Ureter (tissue), 1 donor: ENCODE data around the gene TCF25. TPM values are rescaled to one million over a fixed set of nuclear protein-coding genes. Genes with fewer than 3 reads are reported as not detected.
A peak's percentile ranks its signal among the peaks of the same experiment; 100 is the strongest.

Experiments used
- DNase-seq: peaks from one replicate; pipeline ENCODE4 v3.0.0-alpha.2; 2020; ENCODE audit warnings: low spot score
- total RNA-seq: library from RNA; stranded (reverse); gene quantifications from one replicate; pipeline ENCODE4 v1.2.4, GENCODE V29; 2023
- donor health status: DM: yes; HTN: yes; CAD: no.

The TCF25 gene
- total RNA-seq, 1 donor from 2014 or later: 224 TPM

DNA sequence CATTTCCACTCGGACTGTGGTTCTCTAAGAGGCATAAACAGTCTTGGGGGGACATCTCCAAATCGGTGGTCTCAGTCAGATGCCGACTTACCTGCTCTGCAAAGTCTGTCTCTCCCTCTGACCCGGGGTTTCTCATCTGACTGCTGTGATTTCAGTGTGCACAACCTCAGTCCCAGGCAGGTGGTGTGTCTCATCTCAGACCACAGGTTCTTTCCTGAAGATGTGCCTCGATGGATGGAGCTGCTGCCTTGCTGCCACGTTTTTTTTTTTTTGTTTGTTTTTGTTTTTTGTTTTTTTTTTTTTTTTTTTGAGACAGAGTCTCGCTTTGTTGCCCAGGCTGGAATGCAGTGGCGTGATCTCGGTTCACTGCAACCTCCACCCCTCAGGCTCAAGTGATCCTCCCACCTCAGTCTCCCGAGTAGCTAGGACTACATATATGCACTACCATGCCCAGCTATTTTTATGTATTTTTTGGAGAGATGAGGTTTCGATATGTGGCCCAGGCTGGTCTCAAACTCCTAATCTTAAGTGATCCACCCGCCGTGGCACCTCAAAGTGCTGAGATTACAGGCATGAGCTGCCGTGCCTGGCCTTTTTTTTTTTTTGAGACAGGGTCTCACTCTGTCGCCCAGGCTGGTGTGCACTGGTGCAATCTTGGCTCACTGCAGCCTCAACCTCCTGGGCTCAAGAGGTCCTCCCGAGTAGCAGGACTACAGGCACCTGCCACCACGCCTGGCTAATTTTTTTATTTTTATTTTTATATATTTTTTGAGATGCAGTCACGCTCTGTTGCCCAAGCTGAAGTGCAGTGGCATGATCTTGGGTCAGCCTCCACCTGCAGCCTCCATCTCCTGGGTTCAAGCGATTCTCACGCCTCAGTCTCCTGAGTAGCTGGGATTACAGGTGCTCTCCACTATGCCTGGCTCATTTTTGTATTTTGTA is 29.7 kb upstream of the TCF25 start:
- no peak for DNase-seq

DNA sequence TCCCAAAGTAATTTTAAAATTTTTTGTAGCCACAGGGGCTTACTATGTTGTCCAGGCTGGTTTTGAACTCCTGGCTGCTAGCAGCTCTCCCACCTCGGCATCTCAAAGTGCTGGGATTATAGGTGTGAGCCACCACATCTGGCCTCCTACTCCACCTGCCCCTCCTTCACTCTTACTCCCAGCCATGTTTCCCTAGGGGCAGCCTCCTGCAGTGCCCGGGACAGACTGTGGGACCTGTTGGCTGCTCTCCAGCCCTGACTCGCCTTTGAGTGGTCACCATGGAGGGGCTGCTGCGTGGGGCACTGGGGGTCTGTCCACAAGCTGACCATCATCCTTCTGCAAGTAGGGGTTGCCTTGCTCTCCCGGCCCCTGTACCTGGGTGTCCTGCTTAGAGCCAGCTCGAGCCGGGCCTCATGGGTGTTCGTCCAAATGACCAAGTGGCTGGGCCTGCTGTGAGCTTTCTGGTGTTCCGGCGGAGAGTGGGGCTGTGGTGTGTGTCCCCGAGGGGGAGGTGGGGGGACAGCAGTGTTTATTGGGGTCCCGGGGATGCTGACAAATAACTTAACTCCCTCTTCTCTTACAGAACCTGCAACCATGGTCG is 28.6 kb upstream of the TCF25 start:
- no peak for DNase-seq

DNA sequence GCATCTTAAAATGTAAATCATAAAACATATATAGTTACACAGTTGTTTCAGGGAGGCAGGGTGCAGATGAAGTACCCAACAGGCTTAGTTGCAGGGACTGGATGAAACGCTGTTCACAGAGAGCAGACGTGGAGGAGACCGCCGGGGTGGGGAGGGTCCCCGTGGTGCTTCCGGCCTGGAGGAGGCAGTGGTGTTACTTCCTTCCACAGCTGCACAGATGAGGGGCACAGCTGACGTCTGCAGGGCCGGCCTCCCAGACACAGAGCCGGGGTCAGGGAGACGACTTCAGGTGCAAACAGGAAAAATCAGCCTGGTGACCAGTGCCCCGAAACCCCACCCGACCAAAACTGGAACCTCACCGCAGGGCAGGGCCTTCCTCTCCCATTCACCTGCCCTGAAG is 28.0 kb upstream of the TCF25 start:
- no peak for DNase-seq

DNA sequence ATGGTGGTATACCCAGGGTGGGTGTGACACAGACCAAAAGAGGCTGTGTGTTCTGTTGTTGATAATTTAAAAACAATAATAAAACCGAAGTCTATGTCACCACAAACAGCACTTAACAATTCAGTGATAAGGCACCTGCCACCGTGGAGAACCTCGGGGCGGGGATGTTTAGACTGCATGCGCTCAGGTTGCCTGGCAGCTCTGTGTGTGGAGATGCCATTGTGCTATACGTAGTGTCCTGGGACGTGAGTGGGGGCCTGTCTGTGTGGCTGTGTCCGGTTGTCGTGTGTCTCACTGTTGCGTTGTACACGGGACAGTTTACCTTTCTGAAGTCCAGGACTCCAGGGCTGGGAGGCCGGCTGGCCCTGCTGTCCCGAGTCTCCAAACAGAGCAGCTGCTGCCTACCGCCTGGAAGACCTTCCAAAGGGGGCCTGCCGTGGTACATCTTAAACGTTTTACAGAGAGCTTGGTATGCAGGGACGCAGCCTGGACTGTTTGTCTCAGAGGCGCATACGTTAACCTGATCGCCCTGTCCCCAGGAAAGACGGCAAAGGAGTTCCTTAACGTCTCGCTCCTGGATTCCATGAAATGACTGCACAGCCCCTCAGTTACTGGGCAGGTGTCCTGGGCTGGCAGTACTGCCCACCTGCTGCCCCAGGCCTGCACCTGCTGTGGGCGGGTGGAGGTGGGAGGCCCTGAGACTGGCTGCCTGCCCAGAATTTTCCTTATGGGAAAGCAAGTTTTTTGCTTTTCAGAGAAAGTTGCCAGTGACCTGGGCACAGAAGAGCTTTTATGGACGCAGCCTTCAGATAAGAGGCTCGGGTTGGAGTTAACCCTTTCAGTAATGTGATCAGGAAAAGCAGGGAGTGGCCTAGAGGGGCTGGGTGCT is 26.1 kb upstream of the TCF25 start:
- DNase-seq: no peak

DNA sequence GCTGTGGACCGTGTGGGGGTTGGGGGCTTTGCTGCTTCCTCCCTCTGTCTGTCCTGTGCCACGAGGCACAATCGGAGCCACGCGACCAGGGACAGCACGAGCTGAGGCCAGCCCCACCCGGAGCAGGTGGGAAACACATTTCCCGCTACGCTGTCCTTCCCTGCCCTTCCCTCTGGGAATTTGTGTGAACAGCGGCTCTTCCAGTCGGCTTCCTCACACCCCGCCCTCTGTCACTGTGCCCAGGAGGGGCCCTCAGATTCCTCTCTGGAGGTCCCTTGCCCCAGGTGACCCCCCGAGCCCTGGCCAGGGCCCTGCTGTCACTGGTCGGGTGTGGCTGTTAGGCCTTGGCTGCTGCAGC is 25.5 kb upstream of the TCF25 start:
- DNase-seq: no peak

DNA sequence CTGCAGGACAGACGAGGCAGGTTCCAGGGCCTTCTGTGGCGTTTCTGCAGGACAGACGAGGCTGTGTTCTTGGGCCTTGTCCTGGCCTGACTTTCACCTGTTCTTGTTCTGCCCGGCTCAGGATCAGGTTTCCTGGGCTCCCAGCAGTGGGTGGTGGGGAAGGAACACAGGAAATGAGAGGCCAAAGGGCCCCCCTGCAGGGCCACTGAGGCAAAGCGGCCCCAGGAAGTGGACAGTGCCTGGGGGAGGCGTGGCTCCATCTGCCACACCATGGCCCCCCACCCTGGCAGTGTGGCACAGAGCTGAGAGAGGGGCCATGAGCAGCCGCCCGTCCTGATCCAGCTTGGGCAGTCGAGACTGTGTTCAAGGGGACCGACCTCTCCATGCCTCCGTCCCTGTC is 24.4 kb upstream of the TCF25 start:
- no peak for DNase-seq

DNA sequence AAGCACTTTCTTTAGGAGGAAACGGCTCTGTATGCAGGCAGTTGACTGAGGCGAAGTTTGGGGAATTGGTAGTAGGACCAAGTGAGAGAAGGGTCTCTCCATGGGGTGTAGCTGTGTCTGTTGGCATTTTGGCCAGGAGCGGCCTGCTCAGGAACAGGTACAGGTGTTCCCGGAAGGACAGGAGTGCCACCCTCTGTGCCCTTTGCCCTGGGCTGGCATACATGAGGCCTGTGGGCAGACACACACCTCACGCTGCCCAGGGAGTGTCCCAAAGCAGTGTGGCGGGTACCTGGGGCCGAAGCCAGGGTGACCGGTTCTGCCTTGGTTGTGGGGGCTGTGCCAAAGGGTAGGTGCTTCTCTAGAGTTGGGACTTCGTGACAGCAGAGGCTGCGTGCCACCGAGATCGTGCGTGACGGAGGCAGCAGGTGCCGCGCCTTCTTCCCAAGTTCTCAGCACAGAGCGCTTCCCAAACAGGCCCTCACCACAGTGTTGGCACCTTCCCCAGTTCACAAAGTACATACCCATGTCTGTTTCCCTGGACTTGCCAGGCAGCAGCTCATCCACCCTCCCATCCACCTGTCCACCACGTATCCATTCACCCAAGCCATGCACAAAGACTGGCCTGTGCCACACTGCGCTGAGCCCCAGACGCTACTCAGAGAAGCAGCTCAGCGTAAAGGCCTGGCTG is 19.9 kb upstream of the TCF25 start:
- no peak for DNase-seq

DNA sequence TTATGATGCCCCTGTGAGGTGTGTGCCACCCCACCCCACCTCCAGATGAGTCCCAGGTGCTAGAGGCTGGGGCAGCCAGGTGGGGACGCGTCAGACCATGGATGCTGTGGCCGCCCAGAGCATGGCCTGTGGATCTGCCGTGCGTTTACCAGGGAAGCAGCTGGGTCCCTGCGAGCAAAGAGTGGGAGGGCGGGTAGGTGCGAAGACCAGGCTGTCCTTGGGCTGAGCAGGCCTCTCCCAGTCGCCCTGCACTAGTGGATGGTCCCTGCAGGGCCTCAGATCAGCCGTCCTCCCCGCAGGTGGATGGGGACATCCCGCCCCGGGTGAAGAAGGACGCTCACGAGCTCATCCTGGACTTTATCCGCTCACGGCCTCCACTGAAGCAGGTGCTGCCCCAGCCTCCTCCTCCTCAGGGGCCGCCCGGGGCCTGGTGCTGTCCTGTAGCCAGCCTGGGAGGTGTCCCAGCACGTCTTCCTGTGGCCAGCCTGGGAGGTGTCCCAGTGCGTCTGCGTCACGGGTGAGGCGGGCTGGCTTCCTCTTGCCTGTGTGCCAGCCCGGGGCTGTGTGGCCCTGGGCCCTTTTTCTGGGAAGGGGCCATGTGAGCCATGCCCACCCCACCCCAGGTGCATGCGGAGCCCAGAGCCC is 18.0 kb upstream of the TCF25 start:
- no peak for DNase-seq

DNA sequence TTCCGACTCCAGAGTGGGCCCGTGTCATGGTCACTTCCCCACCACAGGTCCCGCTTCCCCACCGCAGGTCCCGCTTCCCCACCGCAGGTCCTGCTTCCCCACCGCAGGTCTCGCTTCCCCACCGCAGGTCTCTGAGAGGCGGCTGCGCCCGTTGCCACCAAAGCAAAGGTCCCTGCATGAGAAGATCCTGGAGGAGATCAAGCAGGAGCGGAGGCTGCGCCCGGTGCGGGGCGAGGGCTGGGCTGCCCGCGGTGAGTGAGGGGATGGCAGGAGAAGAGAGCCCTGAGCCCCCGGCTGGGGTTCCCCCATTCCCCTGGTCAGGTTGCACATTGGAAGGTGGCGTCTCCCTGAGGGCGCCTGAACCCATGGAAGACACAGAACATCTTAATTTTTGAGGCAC is 17.4 kb upstream of the TCF25 start:
- DNase-seq: no peak

DNA sequence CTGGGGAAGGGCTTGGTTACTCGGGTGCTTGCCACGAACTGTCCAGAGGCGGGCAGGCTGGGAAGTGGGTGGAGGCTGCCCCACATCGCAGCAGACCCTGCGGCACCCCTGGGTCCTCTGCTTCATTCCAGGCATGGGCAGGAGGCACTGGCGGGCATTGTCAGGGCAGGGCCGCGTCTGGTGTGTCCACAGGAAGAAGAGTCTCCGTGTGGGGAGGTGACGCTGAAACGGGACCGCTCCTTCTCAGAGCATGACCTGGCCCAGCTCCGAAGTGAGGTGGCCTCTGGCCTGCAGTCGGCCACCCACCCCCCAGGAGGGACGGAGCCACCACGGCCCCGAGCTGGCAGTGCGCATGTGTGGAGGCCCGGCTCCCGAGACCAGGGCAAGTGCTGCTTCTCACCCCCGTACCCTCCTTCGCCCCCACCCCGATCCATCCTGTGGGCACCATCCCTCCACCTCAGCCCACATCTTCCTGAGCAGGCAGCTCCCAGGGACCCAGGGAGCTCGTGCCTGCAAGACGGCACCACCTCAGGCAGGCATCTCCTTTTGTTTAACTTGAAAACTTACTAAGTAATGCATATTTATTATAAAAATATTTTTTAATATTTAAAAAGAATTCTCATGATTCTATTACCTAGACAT is 14.3 kb upstream of the TCF25 start:
- DNase-seq: no peak

DNA sequence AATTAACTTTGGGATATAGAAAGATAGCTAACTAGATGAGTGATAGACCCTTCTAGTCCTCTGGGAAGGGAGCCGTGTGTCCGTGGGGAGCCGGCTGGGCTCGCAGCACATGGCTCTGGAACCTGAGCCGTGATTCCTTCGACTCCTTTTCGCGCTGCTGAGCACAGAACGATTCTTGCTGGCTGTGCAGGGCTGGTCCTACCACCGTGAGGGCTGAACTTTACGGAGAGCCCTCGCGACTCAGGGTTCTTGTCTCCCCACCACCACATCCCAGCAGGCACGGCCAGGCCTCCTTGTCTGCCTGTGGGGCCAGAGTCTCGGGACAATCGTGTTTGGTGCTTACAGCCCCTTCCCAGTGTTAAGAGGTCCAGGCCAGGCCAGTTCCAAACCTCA is 13.8 kb upstream of the TCF25 start:
- DNase-seq: no peak

DNA sequence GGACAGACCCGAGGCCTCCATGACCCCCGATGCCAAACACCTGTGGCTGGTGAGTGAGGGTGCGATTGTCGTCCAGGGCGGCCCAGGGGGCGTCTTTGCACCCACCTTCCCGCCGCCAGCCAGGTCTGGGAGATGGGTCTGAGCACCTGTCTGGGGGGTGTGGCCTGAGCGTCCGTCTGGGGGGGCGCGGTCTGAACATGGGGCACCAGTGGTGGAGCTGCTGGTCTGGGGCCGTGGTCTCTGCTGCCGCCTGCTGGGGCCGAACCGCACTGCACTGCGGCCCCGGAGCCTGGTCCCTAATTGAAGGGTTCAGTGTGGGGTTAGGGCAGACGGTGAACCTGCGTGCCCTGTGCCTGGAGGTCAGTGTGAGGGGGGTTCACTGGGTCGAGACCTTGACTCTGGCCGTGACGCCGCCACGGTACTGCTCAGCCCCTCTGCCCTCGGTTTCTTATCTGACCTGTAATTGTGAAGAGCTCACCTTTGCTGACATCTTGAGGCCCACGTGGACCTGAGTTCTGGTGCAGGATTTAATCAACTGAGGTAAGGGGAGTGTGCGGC is 12.6 kb upstream of the TCF25 start:
- peak; percentile 68 for DNase-seq

DNA sequence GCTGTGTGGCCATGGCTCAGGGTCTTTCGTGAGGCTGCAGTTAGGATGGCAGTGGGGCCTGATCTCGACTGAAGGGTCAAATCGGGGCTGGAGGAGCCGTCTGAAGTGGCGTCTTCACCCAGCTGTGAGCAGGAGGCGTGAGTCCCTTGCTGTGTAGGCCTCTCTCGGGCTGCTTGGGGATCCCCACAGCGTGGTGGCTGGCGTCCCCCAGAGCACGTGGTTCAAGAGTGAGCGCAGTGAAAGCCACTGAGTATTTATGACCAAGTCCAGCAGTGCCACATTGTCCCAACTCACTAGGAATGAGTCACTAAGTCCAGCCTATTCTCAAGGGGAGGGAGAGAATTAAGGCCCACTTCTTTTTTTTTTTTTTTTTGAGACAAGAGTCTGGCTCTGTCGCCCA is 11.7 kb upstream of the TCF25 start:
- DNase-seq: no peak

DNA sequence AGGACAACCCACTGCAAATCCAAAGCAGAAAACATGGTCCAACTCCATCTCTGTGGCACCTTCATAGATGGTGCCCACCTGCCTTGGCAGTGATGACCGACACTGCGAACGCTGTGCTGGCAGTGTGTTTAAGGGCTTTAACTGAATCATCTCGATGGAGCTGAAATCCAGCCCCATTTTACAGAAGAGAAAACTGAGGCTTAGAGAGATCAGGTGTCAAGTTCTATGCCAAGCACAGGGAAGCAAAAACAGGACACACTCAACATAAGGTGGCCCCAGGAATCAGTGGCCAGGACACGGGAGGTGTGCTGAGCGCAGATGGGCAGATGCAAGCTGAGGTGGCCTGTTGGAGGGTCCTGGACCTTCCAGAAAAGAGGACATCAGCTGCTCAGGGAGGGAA is 10.7 kb upstream of the TCF25 start:
- no peak for DNase-seq

DNA sequence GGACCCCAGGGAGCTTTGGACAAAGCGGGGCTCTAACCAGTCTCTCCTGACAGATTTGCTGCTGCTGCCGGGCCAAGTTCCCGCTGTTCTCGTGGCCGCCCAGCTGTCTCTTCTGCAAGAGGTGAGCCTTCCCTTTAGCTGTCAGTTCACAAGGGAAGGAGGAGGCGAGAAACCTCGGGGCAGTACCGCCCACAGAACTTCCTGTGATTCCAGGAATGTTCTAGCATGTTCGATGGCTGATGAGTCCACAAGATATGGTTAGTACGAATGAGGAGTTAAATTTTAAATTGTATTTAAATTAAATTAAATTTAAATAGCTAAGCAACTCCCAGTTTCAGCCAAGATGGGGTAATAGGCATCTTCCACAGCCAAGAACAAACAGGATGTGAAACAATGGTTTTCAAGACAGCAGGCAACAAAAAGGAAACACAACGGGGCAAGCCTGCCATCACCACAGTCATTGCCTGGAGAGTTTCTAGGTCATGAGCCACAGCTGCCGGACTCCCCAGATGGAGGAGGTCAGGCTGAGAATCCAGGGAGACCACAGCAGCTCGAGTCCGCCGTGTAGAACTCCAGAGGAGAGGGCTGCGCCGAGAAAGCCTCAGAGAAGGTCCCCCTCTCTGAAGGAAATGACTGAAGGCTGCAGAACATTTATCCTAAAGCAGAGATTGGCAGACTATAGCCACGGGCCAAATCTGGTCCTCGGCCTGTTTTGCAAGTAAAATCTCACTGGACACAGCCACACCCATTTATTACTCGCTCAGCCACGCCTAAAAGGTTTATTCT is 9.5 kb upstream of the TCF25 start:
- no peak for DNase-seq

DNA sequence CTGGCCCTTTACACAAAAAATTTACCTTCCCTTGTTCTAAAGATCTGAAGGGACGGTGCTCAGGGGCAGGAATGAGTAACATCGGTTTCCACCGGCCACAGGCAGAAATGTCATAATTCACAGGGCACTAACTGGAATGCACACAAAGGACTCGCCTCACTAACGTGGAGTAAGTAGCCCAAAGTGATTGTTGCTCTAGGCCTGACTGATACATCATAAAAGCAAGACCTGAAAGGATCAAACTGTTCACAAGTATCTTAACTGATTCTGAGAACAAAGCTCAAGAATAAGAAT is 8.9 kb upstream of the TCF25 start:
- no peak for DNase-seq

DNA sequence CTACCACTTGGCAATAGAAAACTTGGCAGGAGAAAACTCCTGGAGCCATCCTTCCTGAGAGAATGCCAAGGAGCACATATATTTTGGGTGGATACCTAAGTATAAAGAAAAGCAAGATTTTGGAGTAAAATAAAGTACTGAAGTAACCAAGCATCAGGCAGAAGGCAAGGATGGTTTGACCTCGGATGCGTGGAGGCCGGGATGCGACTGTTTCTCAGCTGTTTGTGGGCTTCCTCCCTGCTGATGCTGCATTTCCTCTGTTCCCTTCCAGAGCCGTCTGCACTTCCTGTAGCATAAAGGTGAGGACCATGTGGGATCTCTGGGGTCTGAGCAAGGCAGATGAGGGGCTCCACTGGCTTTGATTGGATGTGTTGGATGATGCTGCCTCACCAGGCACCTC is 5.5 kb upstream of the TCF25 start:
- DNase-seq: no peak

DNA sequence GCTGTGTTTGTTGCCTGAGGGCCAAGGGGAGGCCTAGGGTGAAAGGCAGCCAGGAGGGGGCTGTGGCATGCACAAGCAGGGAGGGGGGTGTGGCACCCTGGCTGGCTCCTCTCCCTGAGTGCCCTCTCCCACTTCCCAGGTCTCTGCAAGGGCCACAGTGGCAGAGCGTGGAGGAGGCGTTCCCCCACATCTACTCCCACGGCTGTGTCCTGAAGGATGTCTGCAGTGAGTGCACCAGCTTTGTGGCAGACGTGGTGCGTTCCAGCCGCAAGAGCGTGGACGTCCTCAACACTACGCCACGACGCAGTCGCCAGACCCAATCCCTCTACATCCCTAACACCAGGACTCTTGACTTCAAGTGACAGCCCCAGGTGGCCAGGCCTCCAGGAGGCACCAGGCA is 3.5 kb upstream of the TCF25 start:
- DNase-seq: no peak

DNA sequence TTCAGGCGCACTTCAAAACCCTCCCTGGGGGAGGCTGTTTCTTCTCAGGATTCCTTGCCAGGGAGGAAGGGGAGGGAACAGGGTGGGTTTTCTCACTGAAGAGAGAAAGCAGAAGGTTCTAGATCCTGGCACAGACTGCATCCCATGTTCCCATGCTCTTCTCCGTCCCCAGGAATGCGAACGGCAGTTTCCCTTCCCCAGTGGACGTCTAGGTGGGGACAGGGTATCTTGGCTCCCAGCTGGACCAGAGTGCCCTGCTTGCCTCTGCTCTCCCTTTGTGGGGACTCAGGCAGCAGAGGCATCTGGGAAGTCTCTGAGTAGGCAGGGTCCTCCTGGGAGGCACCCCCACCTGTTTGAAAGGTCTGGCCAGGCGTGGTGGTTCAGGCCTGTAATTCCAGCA is 3.0 kb upstream of the TCF25 start:
- no peak for DNase-seq

DNA sequence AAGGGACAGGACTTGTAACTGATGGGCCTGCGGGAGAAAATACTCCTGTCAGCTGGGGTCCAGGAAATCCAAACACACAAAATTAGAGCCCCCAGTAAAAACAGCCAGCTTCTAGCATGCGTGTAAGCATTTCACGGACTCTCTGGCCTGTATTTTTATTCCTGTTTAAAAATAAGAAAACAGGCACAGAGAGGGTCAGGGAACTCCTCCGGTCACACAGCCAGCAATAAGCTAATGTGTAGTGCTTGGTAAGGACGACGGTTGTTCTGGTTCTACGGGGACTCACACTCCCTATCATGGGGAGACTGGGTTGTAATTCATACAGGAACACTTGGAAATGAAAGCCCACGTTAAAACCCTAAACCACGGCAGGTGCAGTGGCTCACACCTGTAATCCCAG is 1.5 kb upstream of the TCF25 start:
- DNase-seq: no peak
